HL-60 (cell line): ENCODE data around the gene ATG3.

Experiments
- DNase-seq, 2 experiments: peaks; one replicate each; pipeline ENCODE4 v3.0.0-alpha.2; 2010 to 2020; ENCODE audit warnings: low read depth in 1 of 2, low spot score in 1 of 2
- H3K27ac ChIP-seq: fragments of 250-450 bp; sonication (Bioruptor Pico); replicated peaks from 2 replicates; pipeline ENCODE4 v1.5.1; 2020; ENCODE audit warnings: mild to moderate bottlenecking, moderate library complexity
- H3K27me3 ChIP-seq: fragments of 250-450 bp; sonication (Bioruptor Pico); 2 replicates; pipeline ENCODE4 v1.5.1; 2021; ENCODE audit warnings: mild to moderate bottlenecking, moderate library complexity; ENCODE audit not compliant: insufficient read depth, poor library complexity, severe bottlenecking
- H3K4me3 ChIP-seq: replicated peaks from 2 replicates; pipeline ENCODE4 v1.5.1; 2011; ENCODE audit warnings: mild to moderate bottlenecking, control low read depth, low read length; ENCODE audit not compliant: insufficient read depth
- CTCF ChIP-seq: IDR thresholded peaks from one replicate; pipeline ENCODE4 v1.5.1; 2011; ENCODE audit warnings: low read length, control low read depth, inconsistent platforms; ENCODE audit not compliant: insufficient read depth
- GABPA ChIP-seq: IDR thresholded peaks from 2 replicates; pipeline ENCODE4 v1.6.1; 2012; ENCODE audit warnings: low read depth
- POLR2AphosphoS5 ChIP-seq: IDR thresholded peaks from 2 replicates; pipeline ENCODE4 v1.6.1; 2012; ENCODE audit warnings: low read depth
- REST ChIP-seq: IDR thresholded peaks from 2 replicates; pipeline ENCODE4 v1.6.1; 2012; ENCODE audit warnings: low read depth; ENCODE audit not compliant: insufficient replicate concordance
- SPI1 ChIP-seq: IDR thresholded peaks from 2 replicates; pipeline ENCODE4 v1.6.1; 2012; ENCODE audit warnings: low read depth, mild to moderate bottlenecking, borderline replicate concordance

Gene ATG3

GRCh38 chr3:112606098-112606497 lies 44.3 kb upstream of the ATG3 start:
- Histone ChIP-seq H3K4me3 (no peak overlapping the region), H3K27ac (no peak overlapping the region), H3K27me3 (no peaks in the 10 kb centered on the region)
- no peak for DNase-seq
- TF ChIP-seq REST (no peak), GABPA (no peak), POLR2AphosphoS5 (no peak), SPI1 (no peak), CTCF (no peak)

GRCh38 chr3:112605285-112605684 lies 43.5 kb upstream of the ATG3 start:
- H3K27ac ChIP-seq: no peak overlapping the region
- no peak overlapping the region for H3K4me3 ChIP-seq
- no peak for DNase-seq
- no peaks in the 10 kb centered on the region for H3K27me3 ChIP-seq
- TF ChIP-seq CTCF (no peak), POLR2AphosphoS5 (no peak), REST (no peak), SPI1 (no peak), GABPA (no peak)

GRCh38 chr3:112604536-112604935 lies 42.8 kb upstream of the ATG3 start:
- no peak for DNase-seq
- no peak for TF ChIP-seq POLR2AphosphoS5
- no peak for TF ChIP-seq GABPA
- no peak for TF ChIP-seq CTCF
- TF ChIP-seq SPI1: no peak
- TF ChIP-seq REST: no peak
- no peak overlapping the region for H3K27ac ChIP-seq
- H3K27me3 ChIP-seq: no peaks in the 10 kb centered on the region
- no peak overlapping the region for H3K4me3 ChIP-seq
